Osteocyte (in vitro differentiated cells): ENCODE results near the gene TMOD1. TPM values are rescaled to one million over a fixed set of nuclear protein-coding genes. Genes with fewer than 3 reads are reported as not detected.

ENCODE experiments used
- DNase-seq: peaks from one replicate; pipeline ENCODE4 v3.0.0; 2021; ENCODE audit warnings: mixed read lengths; ENCODE audit not compliant: unreplicated experiment; ENCODE audit errors: extremely low spot score
- H3K27ac Mint-ChIP-seq: one replicate; pipeline ENCODE4 v1.8.0; 2021; ENCODE audit warnings: mild to moderate bottlenecking, mixed read lengths; ENCODE audit not compliant: unreplicated experiment
- H3K27me3 Mint-ChIP-seq: one replicate; pipeline ENCODE4 v1.8.0; 2021; ENCODE audit warnings: mixed read lengths; ENCODE audit not compliant: unreplicated experiment
- H3K36me3 Mint-ChIP-seq: one replicate; pipeline ENCODE4 v1.8.0; 2021; ENCODE audit warnings: mixed read lengths; ENCODE audit not compliant: unreplicated experiment
- H3K4me1 Mint-ChIP-seq: one replicate; pipeline ENCODE4 v1.8.0; 2021; ENCODE audit warnings: mixed read lengths; ENCODE audit not compliant: unreplicated experiment
- H3K4me3 Mint-ChIP-seq: one replicate; pipeline ENCODE4 v1.8.0; 2021; ENCODE audit warnings: mild to moderate bottlenecking, moderate library complexity, mixed read lengths; ENCODE audit not compliant: unreplicated experiment
- H3K9me3 Mint-ChIP-seq: one replicate; pipeline ENCODE4 v1.8.0; 2021; ENCODE audit warnings: mixed read lengths; ENCODE audit not compliant: unreplicated experiment
- total RNA-seq: library from RNA; stranded (reverse); gene quantifications from 2 replicates; pipeline ENCODE4 v1.2.1, GENCODE V29; 2021
- TF ChIP-seq, protein P1 (sequence below): fragments of 200-600 bp; sonication (generic); IDR thresholded peaks from 2 replicates; pipeline ENCODE4 v1.5.0; 2021; ENCODE audit warnings: antibody characterized with exemption, mild to moderate bottlenecking, moderate library complexity

Gene TMOD1
- total RNA-seq, 1 donor from 2014 or later: not detected

- no peaks in the 10 kb centered on the region for H3K4me1 Mint-ChIP-seq
- H3K4me3 Mint-ChIP-seq: no peak overlapping the region
- H3K36me3 Mint-ChIP-seq: no peaks in the 10 kb centered on the region
- H3K9me3 Mint-ChIP-seq: no peaks in the 10 kb centered on the region
- DNase-seq: no peak
- TF ChIP-seq, protein P1, sequence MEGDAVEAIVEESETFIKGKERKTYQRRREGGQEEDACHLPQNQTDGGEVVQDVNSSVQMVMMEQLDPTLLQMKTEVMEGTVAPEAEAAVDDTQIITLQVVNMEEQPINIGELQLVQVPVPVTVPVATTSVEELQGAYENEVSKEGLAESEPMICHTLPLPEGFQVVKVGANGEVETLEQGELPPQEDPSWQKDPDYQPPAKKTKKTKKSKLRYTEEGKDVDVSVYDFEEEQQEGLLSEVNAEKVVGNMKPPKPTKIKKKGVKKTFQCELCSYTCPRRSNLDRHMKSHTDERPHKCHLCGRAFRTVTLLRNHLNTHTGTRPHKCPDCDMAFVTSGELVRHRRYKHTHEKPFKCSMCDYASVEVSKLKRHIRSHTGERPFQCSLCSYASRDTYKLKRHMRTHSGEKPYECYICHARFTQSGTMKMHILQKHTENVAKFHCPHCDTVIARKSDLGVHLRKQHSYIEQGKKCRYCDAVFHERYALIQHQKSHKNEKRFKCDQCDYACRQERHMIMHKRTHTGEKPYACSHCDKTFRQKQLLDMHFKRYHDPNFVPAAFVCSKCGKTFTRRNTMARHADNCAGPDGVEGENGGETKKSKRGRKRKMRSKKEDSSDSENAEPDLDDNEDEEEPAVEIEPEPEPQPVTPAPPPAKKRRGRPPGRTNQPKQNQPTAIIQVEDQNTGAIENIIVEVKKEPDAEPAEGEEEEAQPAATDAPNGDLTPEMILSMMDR: no peak
- H3K27ac Mint-ChIP-seq: no peak overlapping the region
- peaks cover 29% of the 10 kb centered on the region for H3K27me3 Mint-ChIP-seq
Observed at GRCh38 chr9:97563458-97564135, 62.1 kb downstream of the TMOD1 start.

DNA sequence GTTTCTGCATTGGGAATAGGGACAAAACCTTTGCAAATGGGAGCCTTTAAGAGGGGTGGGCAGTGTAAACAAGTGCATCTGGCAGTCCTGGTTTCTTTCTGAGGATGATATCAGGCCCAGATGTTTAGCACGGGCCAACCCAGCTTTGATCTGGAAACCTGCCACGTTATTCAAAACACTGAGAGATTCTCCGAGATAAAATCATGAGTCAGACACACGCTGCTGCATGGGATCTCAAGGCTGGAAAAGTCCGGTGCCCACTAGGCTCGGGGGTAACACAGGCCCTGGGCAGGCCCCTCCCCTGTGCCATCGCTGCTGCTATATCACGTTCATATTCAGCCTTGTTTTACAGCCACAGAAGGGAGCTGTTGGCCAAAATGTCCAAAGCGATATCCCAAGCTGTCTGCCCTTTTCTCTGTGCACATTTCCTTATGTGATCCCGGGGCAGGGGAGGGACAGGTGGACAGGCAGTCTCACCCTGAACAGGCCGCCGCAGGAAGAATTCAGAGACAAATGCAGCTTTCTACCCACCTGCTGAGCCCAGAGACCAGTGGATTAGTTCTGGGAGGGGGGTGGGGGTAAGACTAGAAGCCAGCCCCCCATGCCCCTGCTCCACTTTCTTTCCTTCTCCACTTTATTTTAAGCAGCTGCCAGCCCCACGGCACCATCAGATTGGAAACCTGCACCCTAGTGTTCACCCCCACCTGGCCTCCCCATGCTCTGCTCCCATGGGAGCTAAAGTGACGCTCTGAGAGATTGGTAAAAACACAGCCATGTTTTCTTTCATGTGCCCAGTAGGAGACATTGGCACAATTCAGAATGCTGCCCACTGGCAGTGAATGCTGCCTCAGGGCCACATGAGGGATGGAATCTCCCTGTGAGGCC, 63.1 kb downstream of the TMOD1 start:
- no peak overlapping the region for H3K27ac Mint-ChIP-seq
- no peak for DNase-seq
- H3K27me3 Mint-ChIP-seq: peaks cover 30% of the 10 kb centered on the region
- H3K36me3 Mint-ChIP-seq: no peaks in the 10 kb centered on the region
- TF ChIP-seq, protein P1: no peak
- H3K9me3 Mint-ChIP-seq: no peaks in the 10 kb centered on the region
- no peak overlapping the region for H3K4me3 Mint-ChIP-seq
- H3K4me1 Mint-ChIP-seq: no peaks in the 10 kb centered on the region

- Mint-ChIP-seq H3K36me3 (no peaks in the 10 kb centered on the region), H3K4me3 (no peak overlapping the region), H3K4me1 (no peaks in the 10 kb centered on the region), H3K27me3 (peaks cover 30% of the 10 kb centered on the region), H3K9me3 (no peaks in the 10 kb centered on the region), H3K27ac (no peak overlapping the region)
- TF ChIP-seq, protein P1: no peak
- no peak for DNase-seq
Observed at GRCh38 chr9:97565262-97565661, 63.8 kb downstream of the TMOD1 start.

DNA sequence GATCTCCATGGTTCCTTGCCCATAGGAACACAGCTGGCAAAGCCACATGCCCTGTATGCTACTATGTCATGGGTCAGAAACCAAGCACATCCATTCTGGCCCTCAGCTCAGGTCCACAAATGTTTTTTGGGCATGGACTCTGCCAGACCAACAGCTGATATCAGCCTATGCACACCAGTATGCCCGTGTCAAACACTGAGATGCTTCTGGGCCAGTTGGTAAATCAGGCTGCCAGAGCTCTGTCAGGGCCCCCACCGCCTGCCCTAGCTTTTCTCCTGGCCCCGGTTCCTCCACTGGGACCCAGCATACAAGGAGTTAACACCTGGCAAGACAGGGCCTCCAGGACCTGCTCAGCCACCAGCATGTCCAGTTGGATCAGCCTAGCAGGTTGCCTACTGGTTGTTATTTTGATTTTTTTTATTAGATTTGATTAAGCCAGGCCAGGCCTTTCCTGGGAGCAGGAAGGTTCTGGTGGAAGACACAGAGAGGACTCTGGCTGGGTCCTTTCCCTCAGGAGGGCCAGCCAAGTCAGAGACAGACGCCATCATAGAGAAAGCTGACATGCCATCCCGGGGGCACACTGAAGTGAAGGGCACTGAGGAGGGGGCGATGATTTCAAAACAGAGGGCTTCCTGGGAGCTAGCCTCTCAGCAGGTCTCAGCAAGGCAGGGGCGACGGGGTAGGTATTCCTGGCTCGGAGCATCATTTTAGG, 65.9 kb downstream of the TMOD1 start:
- H3K36me3 Mint-ChIP-seq: no peaks in the 10 kb centered on the region
- DNase-seq: no peak
- TF ChIP-seq, protein P1: no peak
- no peaks in the 10 kb centered on the region for H3K9me3 Mint-ChIP-seq
- H3K27ac Mint-ChIP-seq: no peak overlapping the region
- no peaks in the 10 kb centered on the region for H3K4me1 Mint-ChIP-seq
- H3K4me3 Mint-ChIP-seq: no peak overlapping the region
- peaks cover 22% of the 10 kb centered on the region for H3K27me3 Mint-ChIP-seq

GRCh38 chr9:97567894-97568202, 66.4 kb downstream of the TMOD1 start:
- Mint-ChIP-seq H3K27me3 (peaks cover 19% of the 10 kb centered on the region), H3K9me3 (no peaks in the 10 kb centered on the region), H3K27ac (no peak overlapping the region), H3K4me1 (no peaks in the 10 kb centered on the region), H3K36me3 (no peaks in the 10 kb centered on the region), H3K4me3 (no peak overlapping the region)
- DNase-seq: no peak
- TF ChIP-seq, protein P1: no peak
